Inferior parietal cortex (tissue), 1 donor: ENCODE results near the gene NDUFB8.
A peak's percentile ranks its signal among the peaks of the same experiment; 100 is the strongest.

Source experiments
- DNase-seq: peaks from one replicate; pipeline ENCODE4 v3.0.0-alpha.2; 2016; ENCODE audit errors: extremely low spot score

Gene NDUFB8

GRCh38 chr10:100535715-100536353 is 6.2 kb upstream of the NDUFB8 start, which contains the start of gene HIF1AN:
HIF1AN (plus strand) TSS chr10:100535943; CDS start chr10:100535959, 16 bp downstream.
- DNase-seq: peak; percentile 95

- no peak for DNase-seq
Measured at GRCh38 chr10:100535338-100535714, 5.7 kb upstream of the NDUFB8 start.

- no peak for DNase-seq
Measured at GRCh38 chr10:100534726-100535125, 5.1 kb upstream of the NDUFB8 start.

GRCh38 chr10:100531761-100532160 is 2.1 kb upstream of the NDUFB8 start:
- DNase-seq: no peak

- no peak for DNase-seq
Measured at GRCh38 chr10:100528921-100529474, 673 bp downstream of the NDUFB8 start.

- DNase-seq: no peak
Measured at GRCh38 chr10:100528123-100528886, 1.4 kb downstream of the NDUFB8 start.

GRCh38 chr10:100524638-100525037 is 5.0 kb downstream of the NDUFB8 start:
- DNase-seq: no peak

- DNase-seq: no peak
Measured at GRCh38 chr10:100524206-100524605, 5.5 kb downstream of the NDUFB8 start.

GRCh38 chr10:100522945-100523344 is 6.7 kb downstream of the NDUFB8 start:
- no peak for DNase-seq

- DNase-seq: no peak
Measured at GRCh38 chr10:100522107-100522801, 7.4 kb downstream of the NDUFB8 start.

- no peak for DNase-seq
Measured at GRCh38 chr10:100520811-100521210, 8.9 kb downstream of the NDUFB8 start.

- no peak for DNase-seq
Measured at GRCh38 chr10:100519311-100520051, 10.2 kb downstream of the NDUFB8 start, which contains the start of gene SEC31B. SEC31B (minus strand) TSS chr10:100519861; CDS start chr10:100516952, 2,909 bp downstream.

- peak; percentile 89 for DNase-seq
Measured at GRCh38 chr10:100518761-100519241, 10.9 kb downstream of the NDUFB8 start.

GRCh38 chr10:100516847-100517246 is 12.8 kb downstream of the NDUFB8 start:
- DNase-seq: no peak

GRCh38 chr10:100515612-100516011 is 14.1 kb downstream of the NDUFB8 start:
- no peak for DNase-seq

- DNase-seq: no peak
Measured at GRCh38 chr10:100510533-100511308, 18.9 kb downstream of the NDUFB8 start.

- no peak for DNase-seq
Measured at GRCh38 chr10:100509241-100509840, 20.3 kb downstream of the NDUFB8 start.

GRCh38 chr10:100508691-100509150 is 20.9 kb downstream of the NDUFB8 start:
- DNase-seq: no peak

GRCh38 chr10:100508266-100508665 is 21.4 kb downstream of the NDUFB8 start:
- no peak for DNase-seq

- no peak for DNase-seq
Measured at GRCh38 chr10:100507357-100507732, 22.3 kb downstream of the NDUFB8 start.
